ENCODE results near the gene ARHGEF7.
A peak's percentile ranks its signal among the peaks of the same experiment; 100 is the strongest.

The ARHGEF7 gene

DNA sequence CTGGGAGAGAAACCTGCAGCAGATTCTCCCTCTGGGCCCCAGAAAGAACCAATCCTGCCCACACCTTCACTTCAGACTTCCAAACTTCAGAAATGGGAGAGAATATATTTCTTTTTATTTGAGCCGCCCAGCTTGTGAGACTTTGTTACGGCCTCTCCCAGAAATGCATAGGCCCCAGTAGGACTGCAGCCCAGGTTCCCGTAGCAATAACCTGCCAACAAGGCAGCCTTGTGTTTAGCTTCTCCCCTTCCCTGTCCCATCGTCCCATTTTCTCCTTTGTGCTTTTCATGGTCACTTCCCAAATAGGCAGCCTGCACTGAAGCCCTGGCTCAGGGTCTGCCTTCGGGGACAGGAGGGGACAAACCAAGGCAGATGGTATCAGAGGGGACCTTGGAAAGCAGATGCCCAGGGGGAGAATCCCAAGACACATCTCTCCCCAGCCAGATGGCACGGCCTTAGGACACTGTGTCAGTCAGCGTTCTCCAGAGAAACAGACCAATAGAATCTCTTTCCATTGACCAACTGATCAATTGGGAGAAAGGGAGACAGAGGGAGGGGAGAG is 3.7 kb upstream of the ARHGEF7 start:
- no peak for DNase-seq (ENCODE audit: low read depth in 2 of 2)

DNA sequence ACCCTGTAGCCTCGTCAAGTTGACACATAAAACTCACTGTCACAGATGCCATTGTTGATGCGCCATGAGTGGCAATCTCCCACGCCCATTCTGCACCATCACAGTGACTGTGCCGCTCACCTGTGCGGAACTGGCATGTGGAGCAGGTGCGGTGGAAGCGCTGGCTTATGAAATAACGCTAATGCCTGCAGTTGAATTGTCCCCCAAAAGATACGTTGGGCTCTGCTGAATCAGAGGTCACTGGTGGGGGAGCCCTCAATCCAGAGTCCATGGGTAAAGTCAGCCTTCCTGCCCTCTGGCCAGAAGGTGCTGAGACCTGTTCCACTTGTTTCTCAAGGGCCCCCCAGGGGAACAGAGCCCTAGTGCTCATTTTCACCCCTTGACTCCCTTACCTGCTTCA is 2.9 kb upstream of the ARHGEF7 start:
- no peak for DNase-seq (ENCODE audit: low read depth in 2 of 2)

DNA sequence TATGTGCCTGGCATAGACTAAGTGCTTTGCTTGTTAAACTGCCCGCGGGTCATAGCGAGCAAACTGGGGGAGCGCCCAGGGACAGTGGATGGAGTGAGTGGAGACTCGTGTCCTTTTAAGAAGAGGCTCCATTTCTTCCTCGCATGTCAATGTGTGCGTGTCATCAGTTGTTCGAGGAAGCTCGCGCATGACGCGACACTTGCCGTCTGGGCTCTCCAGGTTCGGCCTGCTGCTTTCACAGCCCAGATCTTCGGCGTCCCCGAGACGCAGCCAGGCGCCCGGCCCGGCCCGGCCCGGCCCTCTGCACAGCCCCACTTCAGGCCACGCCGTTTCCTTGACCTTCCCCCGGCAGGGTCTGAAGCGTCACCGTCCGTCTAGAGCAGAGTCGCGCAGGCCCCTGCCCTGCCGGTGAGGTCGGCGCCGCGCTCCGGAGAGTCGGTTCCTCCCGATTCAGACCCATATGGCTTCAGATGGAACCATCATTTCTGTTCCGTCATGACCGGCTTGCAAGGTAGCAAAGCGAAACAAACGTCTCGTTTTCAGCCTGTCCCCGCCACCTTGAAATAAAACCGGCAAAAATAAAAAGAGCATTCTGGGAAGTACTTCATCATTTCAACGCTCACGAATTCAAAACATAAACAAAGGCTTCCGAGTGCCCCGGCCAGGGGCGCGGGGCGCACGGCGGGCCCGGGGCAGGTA is 599 bp upstream of the ARHGEF7 start:
- no peak for DNase-seq (ENCODE audit: low read depth in 2 of 2)

DNA sequence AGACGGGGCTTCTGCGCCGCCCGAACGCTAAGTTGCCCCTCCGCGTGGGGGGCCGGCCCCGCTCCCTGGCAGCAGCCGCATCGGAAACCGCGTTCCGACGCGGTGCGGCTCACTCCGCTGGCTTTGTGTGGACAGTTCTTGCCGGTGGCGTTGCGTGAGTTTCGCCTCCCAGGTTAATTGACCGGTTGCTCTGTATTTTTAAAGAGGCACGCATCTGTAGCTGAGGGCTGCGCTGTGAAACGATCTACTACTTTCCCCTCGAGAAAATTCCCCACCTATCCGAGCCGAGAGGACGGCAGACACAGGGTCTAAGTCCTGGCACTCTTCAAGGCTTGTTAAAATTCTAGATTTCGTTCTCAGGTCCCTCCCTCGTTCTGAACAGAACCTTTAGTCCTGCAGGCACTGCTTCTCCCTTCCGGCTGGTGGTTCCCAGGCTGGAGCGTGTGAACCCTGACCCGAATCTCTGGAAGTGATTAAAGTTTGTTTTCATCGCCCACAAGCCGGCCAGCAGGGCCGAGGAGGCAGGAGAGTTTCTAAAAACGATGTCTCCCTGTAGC is 933 bp downstream of the ARHGEF7 start:
- peak; percentile 60 to 61 for DNase-seq (ENCODE audit: low read depth in 2 of 2)

DNA sequence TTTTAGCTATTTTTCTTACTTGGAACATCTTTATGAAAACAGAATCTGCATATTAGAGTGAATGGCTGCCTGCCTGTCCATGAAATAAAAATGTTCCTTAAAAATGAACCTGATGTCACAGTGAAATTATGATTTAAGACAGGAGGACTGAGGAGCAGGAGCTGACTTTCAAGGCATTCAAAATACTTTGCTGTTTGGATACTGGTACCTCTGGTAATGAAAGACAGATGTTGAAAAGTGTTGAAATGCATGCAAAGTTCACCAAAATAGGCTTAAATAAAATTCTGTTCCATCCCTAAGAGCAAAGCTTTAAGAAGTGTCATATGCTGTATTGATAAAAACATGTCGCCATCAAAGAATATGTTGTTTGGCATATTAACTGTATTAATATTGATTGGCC is 1.7 kb downstream of the ARHGEF7 start:
- DNase-seq (ENCODE audit: low read depth in 2 of 2) = peak in 1 of 2 experiments; percentile 27

DNA sequence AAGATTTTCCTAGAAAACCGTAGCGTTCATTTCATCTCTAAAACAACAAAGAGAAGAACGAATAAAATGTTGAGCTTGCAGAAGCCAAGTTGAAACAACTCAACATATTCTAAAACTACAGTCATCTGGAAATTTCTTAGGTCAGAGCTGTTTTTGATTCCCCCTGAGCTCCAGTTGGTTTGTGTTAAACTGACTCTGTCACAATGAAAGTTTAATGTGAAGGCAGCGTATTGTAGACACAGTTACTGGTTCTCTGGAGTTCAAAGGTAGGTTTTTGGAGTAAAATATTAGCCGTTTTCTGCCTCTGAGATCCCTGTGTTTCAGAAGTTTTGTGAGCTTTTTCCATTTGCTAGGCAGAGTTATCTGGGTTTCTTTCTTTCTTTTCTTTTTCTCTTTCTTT is 2.2 kb downstream of the ARHGEF7 start:
- no peak for DNase-seq (ENCODE audit: low read depth in 2 of 2)

DNA sequence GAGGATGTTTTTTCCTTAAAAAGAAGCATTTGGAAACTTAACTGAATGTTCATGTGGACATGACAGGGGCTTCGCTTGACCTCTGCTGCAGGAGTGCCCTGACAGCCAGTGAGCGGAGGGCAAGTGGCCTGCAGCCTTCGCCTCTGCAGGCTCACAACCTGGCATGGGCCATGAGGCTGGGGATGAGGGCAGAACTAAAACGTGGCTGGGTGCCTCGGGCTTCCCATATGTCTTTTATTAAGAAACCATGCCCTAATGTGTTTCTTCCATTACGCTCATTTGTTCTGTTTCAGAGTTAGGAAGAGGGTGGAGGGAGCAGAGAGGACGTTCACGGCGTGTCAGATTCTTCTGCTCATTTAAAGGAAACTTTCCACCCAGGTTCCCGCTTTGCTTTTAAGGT is 2.9 kb downstream of the ARHGEF7 start:
- DNase-seq (ENCODE audit: low read depth in 2 of 2) = no peak

DNA sequence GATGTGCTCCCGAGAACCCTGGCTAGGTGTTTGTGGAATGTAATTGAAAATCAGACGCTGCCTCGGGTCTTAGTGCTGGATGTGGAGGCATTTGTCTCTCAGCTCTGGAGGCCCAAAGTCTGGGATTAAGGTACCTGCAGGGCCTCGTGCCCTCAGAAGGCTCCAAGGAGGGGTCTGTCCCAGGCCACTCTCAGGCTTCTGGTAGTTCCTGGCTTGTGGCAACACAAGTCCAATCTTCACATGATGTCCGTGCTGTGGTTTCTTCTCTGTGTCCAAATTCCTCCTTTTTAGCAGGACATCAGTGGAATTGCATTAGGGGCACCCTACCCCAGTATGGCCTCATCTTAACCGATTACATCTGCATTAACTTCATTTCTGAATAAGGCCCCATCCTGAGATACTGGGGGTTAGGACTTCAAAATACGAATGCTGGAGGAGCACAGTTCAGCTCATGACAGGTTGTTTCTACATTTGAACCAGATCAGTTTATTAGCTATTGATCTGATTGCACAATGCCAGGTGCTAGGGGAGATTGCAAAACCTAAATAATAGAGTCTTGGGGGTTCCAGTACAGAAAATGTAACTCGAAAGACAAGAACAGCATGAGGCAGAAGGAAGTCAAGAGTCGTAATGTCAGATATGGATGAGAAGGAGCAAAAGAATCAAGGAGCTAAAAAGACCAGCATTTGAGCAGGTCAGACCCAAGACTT is 3.9 kb downstream of the ARHGEF7 start:
- DNase-seq (ENCODE audit: low read depth in 2 of 2) = no peak

DNA sequence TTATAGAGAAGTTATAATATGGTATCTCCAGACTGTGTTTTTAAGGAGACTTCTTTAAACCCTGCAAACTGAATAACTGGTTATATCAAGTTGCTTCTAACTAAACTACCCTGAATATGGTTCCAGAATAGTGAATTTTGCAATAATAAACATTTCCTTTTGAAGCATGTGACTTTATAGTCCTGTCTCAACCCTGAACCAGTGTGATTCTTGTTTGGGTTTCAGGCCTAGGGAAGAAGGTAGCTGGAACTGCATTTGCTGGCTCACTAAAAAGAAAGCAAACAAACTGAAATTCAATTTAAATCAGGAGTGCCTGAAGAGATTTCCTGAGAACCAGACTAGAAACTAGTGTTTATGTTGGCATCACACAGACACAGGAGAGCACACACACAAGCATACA is 4.9 kb downstream of the ARHGEF7 start:
- no peak for DNase-seq (ENCODE audit: low read depth in 2 of 2)

DNA sequence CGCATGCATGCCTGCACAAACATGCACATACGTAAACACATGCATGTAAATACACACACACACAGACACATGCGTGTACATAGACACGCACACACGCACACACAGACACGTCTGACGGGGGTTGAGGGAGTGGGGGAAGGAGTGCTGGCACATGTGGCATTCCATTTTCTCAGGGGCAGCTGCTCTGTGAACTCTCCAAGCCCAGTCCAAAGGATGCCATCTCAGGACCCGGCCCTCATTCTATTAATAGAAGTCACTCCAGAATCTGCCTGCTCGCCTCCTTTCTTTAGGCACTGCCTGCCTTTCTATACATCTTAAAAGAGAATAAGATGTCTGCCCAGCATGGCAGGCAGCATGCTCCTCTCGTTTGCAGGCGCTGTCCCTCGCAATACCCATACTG is 5.3 kb downstream of the ARHGEF7 start:
- no peak for DNase-seq (ENCODE audit: low read depth in 2 of 2)

DNA sequence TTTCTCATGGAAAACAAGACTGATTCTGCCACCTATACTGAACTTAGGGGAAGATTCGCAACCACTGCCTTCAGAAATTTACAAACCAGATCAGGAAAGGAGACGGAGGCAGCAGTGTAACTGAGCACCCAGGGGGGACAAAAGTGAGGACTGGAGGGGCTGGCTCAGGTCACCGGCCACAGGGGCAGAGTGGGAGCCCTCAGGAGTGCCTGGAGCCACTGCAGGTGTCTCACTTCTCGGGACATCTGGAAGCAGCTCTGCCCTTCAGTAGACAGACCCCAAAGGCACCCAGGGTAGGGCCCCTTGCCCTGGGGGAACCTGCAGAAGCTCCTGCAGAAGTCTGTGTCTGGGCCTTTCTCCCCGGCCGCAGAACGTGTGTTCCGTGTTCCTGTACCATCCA is 5.8 kb downstream of the ARHGEF7 start:
- DNase-seq (ENCODE audit: low read depth in 2 of 2) = no peak

DNA sequence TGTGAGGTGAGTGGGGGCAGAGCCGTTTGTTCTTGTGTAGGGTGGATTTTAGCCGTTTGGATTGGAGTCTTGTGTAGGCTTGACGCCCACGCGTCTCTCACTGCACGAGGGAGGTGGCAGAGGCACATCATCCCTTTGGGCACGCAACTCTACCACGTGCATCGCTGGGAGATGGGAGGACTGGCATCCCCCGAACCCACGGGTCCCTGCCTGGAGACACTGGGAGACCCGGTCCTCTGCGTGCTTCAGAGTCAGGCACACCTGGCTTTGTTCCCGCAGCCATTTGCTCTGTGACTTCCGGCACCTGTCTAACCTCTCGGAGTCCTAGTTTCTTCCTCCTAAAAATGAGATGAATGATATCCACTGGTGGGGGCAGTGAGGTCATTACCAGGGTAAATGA is 6.4 kb downstream of the ARHGEF7 start:
- no peak for DNase-seq (ENCODE audit: low read depth in 2 of 2)

DNA sequence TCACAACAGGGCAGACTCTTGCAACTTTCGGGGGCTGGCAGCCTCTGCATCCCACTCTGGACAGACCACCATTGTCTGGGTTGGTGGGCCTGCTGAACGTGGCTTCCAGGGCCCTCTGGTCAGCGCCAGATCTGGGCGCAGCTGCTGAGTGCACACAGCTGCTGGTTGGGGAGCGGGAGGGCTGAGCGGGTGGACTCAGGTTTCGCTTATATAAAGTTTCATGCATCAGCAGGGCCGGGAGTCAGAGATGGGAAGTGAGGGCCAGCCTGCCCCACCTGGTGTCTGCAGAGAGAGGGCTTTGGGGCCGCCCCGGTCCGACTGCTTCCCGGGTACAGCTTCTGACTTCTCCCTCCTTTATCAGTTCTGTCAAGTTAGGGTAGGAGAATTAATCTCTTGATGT is 6.9 kb downstream of the ARHGEF7 start:
- DNase-seq (ENCODE audit: low read depth in 2 of 2) = no peak

DNA sequence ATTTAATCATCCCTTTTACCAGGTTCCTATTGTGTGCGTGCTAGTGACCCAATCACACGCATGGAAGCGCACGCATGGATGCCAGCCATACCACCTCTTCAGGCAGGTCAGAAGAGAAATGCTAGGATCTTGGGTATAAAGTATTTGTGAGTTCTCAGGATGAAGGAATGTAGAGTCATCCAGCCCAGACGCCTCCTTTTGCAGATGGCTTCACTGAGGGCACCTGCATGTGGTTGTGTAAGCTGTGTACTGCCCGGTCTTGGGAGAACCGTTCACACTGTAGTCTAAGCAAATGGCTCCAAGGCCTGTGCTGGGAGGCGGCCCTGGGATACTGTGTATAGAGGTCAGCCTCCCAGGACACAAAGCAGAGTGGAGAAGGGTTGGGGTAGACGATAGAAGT is 7.5 kb downstream of the ARHGEF7 start:
- no peak for DNase-seq (ENCODE audit: low read depth in 2 of 2)

DNA sequence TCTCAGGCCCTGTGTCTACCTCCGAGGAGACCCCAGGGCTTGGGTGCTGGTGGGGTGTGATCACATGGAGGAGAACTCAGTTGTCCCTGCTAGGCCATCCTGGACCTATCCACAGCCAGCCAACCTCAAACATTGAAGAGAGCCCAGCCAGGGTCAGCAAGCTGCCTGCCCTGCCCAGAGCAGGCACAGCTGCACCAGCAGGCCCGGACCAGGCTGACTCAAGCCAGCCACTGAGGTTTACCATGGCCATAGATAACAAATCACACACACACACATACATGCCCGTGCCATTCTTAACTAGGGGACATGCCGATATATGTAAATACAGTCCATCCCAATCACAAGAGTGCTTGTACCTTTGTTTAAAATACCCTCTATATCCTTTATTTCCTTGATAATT is 8.1 kb downstream of the ARHGEF7 start:
- DNase-seq (ENCODE audit: low read depth in 2 of 2) = no peak

DNA sequence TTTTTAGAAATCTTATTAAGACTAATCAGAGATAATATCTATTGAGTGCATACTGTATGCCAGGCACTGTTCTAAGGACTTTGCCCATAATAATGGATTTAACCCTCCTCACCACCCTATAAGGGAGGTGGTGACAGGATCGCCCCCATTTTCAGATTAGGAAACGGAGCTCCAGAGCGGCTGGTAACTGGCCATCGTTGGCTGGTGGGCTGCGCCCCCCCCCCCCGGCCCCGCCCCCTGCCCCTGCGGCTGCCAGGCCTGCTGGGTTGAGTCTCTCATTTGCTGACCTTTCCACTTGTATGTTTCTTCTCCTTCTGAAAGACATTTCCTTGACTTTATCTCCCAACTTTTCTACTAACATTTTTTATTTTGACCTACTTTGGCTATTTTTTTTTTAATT is 8.5 kb downstream of the ARHGEF7 start:
- no peak for DNase-seq (ENCODE audit: low read depth in 2 of 2)

DNA sequence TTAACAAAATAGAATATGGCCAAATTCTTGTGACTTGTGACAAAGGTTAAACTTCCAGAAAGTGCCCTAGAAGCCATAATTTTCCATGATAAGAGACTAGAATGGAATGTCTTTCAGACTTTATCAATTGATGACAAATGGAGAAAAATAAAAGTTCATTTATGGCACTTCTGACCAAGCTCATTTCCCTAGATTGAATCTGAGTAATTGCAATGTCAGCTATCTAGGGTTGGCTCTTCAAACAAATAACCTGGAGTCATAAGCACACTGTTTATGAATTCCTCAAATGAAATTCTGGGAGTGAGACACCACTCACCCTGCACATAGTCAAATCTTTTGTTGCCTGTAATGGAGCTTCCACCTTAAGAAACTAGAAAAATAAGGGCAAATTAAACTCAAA is 11.4 kb downstream of the ARHGEF7 start:
- DNase-seq (ENCODE audit: low read depth in 2 of 2) = no peak

DNA sequence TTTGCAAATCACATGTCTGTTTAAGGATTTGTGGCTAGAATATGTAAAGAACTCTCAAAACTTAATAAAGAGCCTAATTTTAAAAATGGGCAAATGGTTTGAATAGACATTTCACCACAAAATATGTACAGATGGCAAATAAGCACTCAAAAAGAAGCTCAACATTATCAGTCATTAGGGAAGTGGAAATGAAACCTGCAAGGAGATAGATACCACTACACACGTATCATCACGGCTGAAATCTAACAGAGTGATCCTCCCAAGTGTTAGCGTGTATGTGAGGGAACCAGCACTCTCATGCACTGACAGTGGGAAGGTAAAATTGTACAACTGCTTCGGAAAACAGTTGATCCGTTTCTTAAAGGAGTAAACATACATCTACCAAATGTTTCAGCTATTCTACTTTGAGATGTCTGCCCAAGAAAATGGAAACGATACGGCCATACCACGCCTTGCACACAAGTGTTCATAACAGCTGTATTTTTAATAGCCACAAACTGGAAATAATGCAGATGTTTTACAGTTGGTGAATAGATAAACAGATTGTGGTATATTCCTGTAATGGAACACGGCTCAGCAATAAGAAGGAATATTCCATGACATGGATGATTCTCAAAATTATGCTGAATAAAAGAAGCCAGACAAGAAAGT is 14.5 kb downstream of the ARHGEF7 start:
- no peak for DNase-seq (ENCODE audit: low read depth in 2 of 2)

DNA sequence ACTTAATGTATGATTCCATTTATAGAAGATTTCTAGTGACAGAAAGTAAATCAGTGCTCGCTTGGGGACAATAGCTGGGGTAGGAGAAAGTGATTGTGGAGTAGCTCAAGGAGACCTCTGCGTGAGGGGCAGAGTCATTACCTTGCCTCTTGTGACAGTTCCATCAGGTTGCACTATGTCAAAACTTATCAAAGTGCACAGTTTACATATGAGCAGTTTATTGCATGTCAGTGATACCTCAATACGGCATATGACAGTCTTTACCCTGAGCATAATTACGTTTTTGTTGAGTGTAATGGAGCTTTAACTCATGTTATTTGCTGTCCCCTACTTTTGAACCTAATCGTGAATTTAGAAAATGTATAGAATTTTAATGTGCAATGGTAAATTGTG is 15.0 kb downstream of the ARHGEF7 start:
- DNase-seq (ENCODE audit: low read depth in 2 of 2) = no peak

DNA sequence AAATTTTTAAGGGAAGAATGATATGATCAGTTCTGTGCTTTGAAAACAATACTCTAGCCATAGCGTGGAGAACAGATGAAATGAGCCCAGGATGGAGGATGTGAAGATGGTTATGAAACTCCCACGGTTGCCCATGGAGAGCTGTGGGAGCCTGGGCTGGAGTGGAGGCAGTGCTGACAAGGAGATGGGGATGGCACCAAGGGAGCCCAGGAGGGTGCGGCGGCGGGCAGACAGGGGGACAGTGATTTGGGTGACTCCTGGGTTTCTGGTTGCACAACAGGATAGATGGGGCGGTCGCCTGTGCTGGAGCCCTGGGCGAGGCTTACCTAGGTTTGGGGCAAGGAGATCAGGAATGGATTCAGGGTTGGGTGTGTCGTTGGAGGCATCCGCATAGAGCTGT is 15.9 kb downstream of the ARHGEF7 start:
- no peak for DNase-seq (ENCODE audit: low read depth in 2 of 2)

DNA sequence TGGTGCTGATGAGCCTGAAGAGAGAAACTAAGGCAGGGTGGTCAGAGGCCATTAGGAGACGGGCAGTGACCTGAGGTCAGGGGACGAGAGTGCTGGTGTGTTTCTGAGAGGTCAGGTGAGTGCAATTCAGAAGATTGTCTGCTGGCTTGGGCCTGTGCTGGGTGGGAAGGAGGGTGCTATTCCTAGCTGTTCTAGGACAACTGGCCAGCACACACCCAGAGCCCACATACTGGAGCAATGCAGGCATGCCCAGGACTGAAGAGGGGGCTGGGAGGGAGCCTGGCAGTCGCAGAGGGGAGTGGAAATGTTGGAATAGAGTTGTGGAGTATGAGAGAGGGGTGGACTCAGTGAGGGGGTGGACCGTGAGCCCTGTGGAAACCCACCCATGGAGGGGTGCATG is 16.5 kb downstream of the ARHGEF7 start:
- no peak for DNase-seq (ENCODE audit: low read depth in 2 of 2)

DNA sequence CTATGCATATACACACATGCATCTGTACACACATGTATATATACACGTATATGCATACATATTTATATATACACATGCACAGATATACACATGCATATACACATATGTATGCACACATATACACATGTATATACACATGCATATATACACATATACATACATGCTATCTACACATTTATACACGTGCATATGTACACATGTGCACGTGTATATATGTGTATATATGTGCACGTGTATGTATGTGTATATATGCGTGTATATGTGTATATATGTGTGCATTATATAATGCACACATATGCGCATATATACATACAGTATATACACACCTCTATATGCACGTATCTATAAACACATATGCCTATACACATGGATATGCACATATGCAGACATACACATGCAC is 17.8 kb downstream of the ARHGEF7 start:
- no peak for DNase-seq (ENCODE audit: low read depth in 2 of 2)

DNA sequence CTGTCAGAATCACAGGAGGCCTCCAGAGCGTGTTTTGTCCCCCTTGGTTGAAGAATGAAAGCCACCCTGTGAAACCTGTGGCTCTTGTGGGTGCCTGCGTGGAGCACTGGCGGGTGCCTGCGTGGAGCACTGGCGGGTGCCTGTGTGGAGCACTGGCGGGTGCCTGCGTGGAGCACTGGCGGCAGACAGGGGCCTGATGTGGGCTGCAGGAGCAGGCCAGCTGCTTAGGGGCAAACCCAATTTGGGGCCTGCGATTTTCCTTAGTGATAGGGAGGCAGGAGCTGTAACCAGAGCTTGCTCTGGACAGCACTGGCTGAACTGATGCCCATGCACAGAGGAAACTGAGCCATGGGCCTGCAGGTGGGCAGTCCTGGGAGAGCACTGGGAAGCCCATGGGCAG is 24.3 kb downstream of the ARHGEF7 start:
- no peak for DNase-seq (ENCODE audit: low read depth in 2 of 2)
